Endometrial microvascular endothelial cells (primary cell): Measurements from ENCODE around the gene LGI2. TPM values are rescaled to one million over a fixed set of nuclear protein-coding genes. Genes with fewer than 3 reads are reported as not detected.
"Not testable (repeated sequence)": the region's sequence is repeated elsewhere in the genome, so short reads cannot be mapped to it uniquely, and the experiment has no call there.

ENCODE experiments used
- in situ Hi-C: cut with HindIII; loops from 2 replicates; pipeline ENCODE4 v1.10.0; 2017; ENCODE audit warnings: low sequenced_read_pairs, low pct_unique_long_range_greater_than_20kb; ENCODE audit errors: inconsistent ontology term
- total RNA-seq: library from RNA; depleted of rRNA; stranded (reverse); fragments of >200 nt; gene quantifications from one replicate; pipeline ENCODE4 v1.2.3, GENCODE V29; 2015; ENCODE audit errors: inconsistent ontology term

LGI2 gene
- total RNA-seq, 1 donor from 2014 or later: not detected

DNA sequence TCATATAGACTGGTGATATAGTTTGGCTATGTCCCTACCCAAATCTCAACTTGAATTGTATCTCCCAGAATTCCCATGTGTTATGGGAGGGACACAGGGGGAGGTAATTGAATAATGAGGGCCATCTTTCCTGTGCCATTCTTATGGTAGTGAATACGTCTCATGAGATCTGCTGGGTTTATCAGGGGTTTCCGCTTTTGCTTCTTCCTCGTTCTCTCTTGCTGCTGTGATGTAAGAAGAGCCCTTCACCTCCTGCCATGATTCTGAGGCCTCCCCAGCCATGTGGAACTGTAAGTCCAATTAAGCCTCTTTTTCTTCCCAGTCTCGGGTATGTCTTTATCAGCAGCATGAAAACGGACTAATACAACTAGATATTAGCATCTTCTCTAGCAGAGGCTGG, 21.3 kb upstream of the LGI2 start:
- in situ Hi-C loops: not testable (repeated sequence)

DNA sequence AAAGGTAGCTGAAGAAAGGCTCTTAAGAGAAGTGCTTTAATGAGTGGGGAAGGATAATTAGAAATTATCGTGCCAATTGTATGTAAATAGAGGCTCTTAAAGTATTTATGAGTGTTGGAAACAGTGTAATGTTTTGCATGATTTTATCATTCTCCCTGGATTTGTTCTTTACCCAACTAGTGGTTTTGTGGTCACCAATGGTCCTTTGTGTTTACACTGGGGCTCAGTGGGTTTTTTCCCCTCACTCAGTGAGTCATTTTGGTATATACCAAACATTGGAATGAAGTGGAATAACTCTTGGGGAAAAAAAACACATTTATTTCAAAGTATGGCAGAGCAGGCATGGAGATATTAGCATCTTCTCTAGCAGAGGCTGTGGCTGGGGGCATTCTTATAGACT, 20.8 kb upstream of the LGI2 start:
- in situ Hi-C loops: no loop called here

DNA sequence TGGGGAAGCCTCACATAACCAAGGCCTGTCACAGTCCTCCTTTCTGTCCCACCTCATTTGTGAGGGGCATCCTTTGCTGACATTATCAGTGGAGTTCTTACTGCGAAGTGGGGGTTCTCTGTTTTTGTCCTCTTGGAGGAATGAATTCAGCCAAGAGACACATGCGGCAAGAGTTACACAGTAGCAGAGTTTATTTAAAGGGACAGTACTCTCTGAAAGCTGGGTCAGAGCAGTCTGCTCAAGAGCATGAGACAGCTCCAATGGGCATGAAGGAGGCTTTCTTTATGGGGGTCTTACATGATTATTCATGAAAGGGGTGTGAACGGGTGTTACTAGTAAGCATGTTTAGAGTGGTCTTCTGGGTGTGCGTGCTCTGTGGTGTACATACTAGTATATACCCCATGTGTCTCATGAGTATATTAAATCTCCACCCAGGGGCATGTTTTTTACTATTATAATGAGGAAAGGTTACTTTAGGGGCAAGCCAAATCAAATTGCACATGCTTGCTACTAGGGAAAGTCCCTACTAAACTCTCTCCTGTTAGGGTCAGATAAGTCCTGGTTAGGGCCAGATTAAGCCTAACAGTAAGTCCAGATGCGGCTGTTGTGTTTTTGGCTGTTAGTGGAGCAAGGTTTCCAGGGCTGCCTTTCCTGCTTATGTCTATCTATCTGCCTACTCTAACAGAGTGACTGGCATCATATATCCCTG, 19.8 kb upstream of the LGI2 start:
- in situ Hi-C loops: no loop called here

DNA sequence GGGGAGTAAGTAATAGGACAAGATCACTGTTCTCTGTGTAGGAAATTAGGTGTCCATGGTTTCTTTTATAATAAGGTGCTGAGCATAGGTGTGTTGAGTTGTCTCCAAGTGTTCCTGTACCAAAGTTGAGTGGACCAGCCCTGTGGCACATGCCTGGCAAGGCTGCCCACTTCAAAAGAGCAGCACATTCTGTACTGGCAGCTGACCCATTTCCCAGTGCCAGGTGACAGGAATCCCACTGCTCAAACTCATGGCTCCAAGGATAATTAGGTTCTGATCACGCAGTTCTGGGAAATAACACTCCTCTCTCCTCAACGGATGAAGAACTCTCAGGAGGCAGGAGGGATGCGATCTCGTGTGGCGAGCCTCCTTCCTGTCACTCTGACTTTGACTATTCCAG, 12.8 kb upstream of the LGI2 start:
- in situ Hi-C loops: no loop called here

DNA sequence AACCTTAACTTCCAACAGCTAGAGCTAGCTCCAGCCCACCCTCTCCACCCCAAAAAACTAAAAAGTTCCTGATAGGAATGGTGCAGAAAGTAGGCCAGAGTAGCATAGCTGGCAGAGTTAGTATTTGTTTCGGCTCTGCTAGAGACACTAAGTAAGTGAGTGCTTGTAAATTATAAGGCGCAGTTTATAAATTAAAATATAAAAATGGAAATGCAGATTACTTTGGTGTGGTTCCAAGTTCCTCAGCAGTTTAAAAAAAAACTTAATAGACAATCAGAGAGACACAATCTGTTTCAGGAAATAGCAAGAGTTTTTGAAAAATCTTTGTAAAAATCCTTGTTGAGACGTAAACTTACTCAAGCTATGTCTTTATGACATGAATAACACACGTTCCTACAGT, 2.8 kb upstream of the LGI2 start:
- in situ Hi-C loops: no loop called here

GRCh38 chr4:25032126-25032525, 1.4 kb upstream of the LGI2 start:
- in situ Hi-C loops: no loop called here

- in situ Hi-C loops: no loop called here
Observed at GRCh38 chr4:25031077-25031621, 403 bp upstream of the LGI2 start.

DNA sequence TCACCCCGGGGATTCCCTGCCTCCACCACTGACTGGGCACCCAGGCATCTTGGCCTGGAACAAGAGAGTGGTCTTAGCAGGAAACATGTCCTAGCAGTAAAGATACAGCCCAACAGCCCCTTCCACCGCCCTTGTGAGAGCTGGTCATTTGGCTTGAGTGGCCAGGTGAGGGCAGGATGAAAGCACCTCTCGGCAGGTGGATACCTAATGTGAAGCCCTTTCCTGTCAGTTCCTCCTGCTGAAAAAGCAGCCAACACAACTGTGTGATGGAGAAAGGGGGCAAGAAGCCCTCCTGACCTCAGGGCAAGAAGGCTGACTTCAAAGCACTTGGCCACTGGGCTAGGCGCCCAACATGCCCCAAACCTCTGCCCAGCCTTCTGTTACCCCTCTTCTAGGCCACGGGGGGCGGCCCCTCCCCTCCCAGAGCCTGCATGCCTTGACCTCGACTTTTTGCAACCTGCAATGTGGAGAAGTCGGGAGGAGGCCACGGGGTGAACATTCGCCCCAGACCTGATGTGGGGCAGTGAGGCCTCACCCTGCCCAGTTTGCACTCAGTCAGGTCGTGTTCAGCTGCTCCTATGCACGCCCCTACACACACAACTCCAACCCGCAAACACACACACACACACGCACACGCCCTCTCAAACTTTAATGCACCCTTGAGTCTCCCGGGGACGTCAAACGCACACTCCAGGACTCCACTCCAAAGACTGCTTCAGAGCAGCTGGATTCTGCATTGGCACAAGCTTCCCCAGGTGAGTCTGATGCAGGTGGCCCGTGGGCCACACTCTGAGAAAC, 1.1 kb downstream of the LGI2 start:
- in situ Hi-C loops: no loop called here

GRCh38 chr4:25028851-25029250, 1.9 kb downstream of the LGI2 start:
- in situ Hi-C loops: no loop called here

DNA sequence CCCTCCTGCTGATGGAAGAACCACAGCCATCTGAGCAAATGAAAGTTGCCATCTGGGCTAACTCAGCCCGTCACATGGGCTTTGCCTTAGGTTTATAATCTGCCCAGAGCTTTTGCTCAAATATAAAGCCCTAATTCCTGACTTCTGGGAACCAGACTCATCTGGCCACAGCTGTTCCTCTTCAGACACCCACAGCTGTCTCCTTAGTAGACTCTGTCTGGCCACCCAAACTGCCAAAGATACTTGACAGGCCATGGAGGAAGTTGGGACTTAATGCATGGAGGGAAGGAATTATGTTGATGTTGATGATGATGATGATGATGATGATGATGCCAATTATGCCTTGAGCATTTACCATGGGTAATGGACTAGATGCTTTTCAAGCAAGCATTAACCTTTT, 8.0 kb downstream of the LGI2 start:
- in situ Hi-C loops: loop anchor here (25.0 kb wide), 1 partner anchor 110 kb away; the partner anchor contains the start of gene CCDC149

- in situ Hi-C loops: loop anchor here (25.0 kb wide), 1 partner anchor 109 kb away; the partner anchor contains the start of gene CCDC149
Observed at GRCh38 chr4:25021216-25021615, 9.5 kb downstream of the LGI2 start.

DNA sequence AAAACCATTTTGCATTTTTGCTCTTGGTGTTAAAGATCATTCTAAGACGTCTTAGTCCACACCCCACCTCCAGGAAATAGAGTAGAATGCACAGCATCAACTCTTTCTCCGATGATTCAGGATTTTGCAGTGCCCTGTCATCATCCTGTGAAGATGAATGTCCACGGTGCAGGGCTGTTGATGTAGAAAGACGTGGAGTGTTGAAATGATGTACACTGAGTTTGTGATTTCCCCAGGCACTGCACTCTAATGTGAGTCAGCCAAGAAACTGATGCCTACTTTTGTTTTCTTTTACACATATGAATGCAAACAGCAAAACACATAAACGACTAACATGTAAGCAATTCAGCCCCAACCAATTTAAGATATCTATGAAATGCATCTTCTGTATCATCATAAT, 10.5 kb downstream of the LGI2 start:
- in situ Hi-C loops: loop anchor here (25.0 kb wide), 1 partner anchor 108 kb away; the partner anchor contains the start of gene CCDC149

GRCh38 chr4:25019501-25019900, 11.2 kb downstream of the LGI2 start:
- in situ Hi-C loops: loop anchor here (25.0 kb wide), 1 partner anchor 107 kb away; the partner anchor contains the start of gene CCDC149

GRCh38 chr4:25015012-25015411, 15.7 kb downstream of the LGI2 start:
- in situ Hi-C loops: loop anchor here (25.0 kb wide), 1 partner anchor 103 kb away; the partner anchor contains the start of gene CCDC149

DNA sequence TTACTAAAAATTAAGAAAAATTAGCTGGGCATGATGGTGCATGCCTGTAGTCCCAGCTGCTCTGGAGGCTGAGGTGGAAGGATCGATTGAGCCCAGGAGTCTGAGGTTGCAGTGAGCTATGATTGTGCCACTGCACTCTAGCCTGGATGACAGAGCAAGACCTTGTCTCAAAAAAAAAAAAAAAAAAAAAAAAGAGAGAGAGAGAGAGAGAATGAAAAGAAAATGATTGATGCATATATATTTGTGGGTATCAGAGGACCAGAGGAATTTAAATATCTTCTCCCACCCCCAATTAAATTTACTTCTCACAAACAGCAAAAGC, 16.1 kb downstream of the LGI2 start:
- in situ Hi-C loops: loop anchor here (25.0 kb wide), 1 partner anchor 102 kb away; the partner anchor contains the start of gene CCDC149

DNA sequence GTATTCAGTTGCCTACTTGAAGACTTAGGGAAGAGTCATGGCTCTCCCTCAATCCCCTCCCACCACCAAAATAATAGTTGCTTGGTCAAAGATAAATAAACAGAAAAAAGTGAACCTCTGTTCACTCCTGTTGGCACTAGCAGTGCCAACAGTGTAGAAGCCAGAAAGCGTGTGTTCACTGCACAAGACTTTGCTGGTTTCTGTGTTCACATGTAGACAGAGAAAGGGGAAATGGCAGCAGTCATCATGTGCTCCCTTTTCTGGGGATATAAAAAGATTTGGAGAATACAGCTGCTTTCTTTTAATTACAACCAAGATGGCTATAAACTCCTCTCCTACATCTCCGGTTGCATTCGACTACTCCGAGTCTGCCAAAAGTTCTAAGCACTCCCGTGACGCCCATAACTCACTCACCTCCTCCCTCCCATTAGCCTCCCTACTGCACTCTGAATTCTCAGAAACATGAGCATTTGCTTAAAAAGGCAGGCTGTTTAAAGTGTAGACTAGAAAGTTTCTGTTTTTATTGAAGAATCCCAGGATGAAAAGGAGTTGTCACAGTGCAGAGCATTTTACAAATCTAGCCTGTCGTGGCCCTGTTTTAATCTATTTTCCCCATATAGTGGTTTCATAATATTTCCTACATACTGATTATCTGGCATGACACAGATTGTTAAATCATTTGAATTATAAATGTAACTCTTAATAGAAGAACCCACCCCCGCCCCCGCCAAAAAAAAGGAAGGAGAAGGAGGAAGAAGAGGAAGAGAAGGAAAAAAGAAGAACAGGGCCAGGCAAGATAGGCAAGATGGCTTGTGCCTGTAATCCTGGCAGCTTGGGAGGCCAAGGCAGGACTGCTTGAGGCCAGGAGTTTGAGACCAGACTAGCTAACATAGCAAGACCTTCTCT, 16.7 kb downstream of the LGI2 start:
- in situ Hi-C loops: loop anchor here (25.0 kb wide), 1 partner anchor 102 kb away; the partner anchor contains the start of gene CCDC149

DNA sequence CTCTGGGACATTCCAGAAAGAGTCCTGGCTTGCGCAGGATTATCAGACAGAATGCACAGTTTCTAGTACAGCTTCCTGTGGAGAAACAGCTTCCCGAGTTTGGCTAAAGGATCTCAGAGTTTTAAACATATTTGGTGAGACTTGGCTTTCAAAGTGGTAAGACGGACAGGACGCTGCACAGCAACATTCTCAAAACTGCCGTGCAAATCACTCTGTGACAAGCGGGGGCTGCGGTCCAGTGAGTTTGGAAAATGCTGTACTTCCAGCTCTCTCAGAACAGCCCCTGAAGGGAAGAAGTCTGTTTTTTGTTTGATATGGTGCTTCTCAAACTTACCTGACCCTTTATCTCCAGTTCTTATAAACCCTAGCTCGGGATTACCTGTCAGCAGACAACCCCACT, 18.1 kb downstream of the LGI2 start:
- in situ Hi-C loops: loop anchor here (25.0 kb wide), 1 partner anchor 100 kb away; the partner anchor contains the start of gene CCDC149

GRCh38 chr4:25011135-25011866, 19.4 kb downstream of the LGI2 start:
- in situ Hi-C loops: loop anchor here (25.0 kb wide), 1 partner anchor 99 kb away; the partner anchor contains the start of gene CCDC149
